Activated naive CD8-positive, alpha-beta T cell treated with anti-CD3 and anti-CD28 coated beads, Interleukin-2, amount 10 ng/mL, durations not matched to agents 7 days and 5 days (primary cell): ENCODE measurements around the gene CCDC134. TPM values are rescaled to one million over a fixed set of nuclear protein-coding genes. Genes with fewer than 3 reads are reported as not detected.

Experiments
- ATAC-seq: fragments of 150-1000 bp; cut with Tn5 transposase; one replicate; pipeline ENCODE4 v1.10.0; 2021; ENCODE audit warnings: low read depth, moderate library complexity
- POLR2A ChIA-PET: fragments of 350-600 bp; sonication (Branson Sonifier 250); formaldehyde crosslinking; loops from one replicate; lab custom pipeline; 2021; ENCODE audit warnings: antibody characterized with exemption; lab: Charles Lee
- DNase-seq: peaks from one replicate; pipeline ENCODE4 v3.0.0; 2021
- H3K27ac Mint-ChIP-seq: one replicate; pipeline ENCODE4 v1.8.0; 2022; ENCODE audit warnings: mild to moderate bottlenecking, mixed read lengths
- H3K27me3 Mint-ChIP-seq: one replicate; pipeline ENCODE4 v1.8.0; 2022; ENCODE audit warnings: mild to moderate bottlenecking, moderate library complexity, mixed read lengths
- H3K36me3 Mint-ChIP-seq: one replicate; pipeline ENCODE4 v1.8.0; 2021; ENCODE audit warnings: mild to moderate bottlenecking, mixed read lengths
- H3K4me1 Mint-ChIP-seq: one replicate; pipeline ENCODE4 v1.8.0; 2021; ENCODE audit warnings: mixed read lengths
- H3K4me3 Mint-ChIP-seq: one replicate; pipeline ENCODE4 v1.8.0; 2022; ENCODE audit warnings: mild to moderate bottlenecking, moderate library complexity, mixed read lengths
- H3K9me3 Mint-ChIP-seq: one replicate; pipeline ENCODE4 v1.8.0; 2021; ENCODE audit warnings: mixed read lengths
- total RNA-seq, 2 experiments: library from RNA; stranded (reverse); gene quantifications; one replicate each; pipeline ENCODE4 v1.2.3, GENCODE V29; 2021

Gene CCDC134
- total RNA-seq, 2 experiments from 2014 or later: 28.2 to 29.2 TPM

DNA sequence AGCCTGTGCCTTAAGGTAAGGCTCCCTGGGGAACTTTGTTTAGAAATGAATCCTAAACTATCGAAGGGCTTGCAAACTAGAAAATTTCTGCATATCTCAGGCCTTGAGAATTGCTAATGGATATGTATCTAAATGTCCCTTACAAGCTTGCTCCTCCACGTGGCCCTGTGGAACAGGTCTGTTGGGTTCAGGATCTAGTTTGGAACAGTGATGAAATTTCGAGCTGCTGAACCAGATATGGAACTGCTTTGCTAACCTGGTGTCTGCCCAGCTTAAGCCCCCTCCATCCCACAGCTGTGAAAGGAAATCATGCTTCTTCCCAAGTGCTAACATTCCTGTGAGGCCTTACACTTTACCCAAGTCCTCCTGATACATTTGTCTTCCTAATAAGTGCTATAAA lies 44.0 kb downstream of the CCDC134 start:
- POLR2A ChIA-PET: interaction anchor here (0.7 to 1.1 kb wide), 3 partner anchors 10 to 319 kb away, joined by 3 to 4 read pairs (median 3); no protein-coding TSS in a partner anchor
- ATAC-seq (no peak), DNase-seq (no peak)
- peaks cover 27% of the 10 kb centered on the region for H3K4me1 Mint-ChIP-seq
- no peak overlapping the region for H3K4me3 Mint-ChIP-seq
- no peak overlapping the region for H3K27ac Mint-ChIP-seq
- no peaks in the 10 kb centered on the region for H3K27me3 Mint-ChIP-seq
- H3K9me3 Mint-ChIP-seq: no peaks in the 10 kb centered on the region
- peaks cover 13% of the 10 kb centered on the region for H3K36me3 Mint-ChIP-seq

DNA sequence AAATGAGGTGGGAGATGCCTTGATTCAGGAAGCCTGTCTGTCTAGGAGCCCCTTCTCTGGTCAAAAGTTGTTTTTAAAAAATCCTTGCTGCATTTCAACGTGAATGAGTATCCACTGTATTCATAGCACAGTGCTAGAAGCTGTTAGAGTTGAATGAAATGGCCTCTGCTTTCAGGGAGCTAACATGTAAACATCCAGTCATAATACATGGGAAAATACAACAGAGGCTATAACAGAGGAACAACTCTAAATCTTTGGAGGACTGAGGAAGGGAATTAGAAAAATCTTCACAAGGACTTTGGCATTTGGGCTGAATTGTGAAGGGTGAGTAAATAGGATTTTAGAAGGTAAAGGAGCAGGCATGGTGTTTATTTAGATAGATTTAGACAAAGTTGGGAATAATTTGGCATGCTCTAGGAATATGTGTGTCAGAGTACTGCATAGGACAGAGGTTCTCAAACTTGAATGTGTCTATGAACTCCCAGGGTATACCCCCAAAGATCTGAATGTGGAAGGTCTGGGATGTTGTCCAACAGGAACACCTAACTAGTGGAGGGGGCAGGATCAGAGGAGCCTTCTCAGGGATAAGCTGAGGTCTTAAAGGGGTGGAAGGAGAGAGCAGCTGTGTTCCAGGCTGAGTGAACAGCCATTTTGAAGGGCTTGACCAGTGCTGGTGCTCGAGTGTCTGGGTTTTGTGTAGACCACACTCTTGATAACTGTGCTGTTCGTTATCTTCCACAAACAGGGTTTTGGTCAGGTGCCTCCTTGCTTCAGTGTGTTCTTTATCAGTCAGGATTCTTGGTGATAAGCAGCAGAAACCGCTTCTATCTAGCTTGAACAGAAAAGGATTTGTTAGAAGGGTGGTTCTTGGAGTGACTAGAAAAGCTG lies 45.1 kb downstream of the CCDC134 start:
- Mint-ChIP-seq H3K27me3 (no peaks in the 10 kb centered on the region), H3K4me1 (peaks cover 25% of the 10 kb centered on the region), H3K9me3 (no peaks in the 10 kb centered on the region), H3K4me3 (no peak overlapping the region), H3K36me3 (peaks cover 8% of the 10 kb centered on the region), H3K27ac (no peak overlapping the region)
- no peak for DNase-seq
- POLR2A ChIA-PET: interaction anchor here (0.8 kb wide), 1 partner anchor 137 kb away, joined by 3 read pairs; no protein-coding TSS in a partner anchor
- no peak for ATAC-seq

DNA sequence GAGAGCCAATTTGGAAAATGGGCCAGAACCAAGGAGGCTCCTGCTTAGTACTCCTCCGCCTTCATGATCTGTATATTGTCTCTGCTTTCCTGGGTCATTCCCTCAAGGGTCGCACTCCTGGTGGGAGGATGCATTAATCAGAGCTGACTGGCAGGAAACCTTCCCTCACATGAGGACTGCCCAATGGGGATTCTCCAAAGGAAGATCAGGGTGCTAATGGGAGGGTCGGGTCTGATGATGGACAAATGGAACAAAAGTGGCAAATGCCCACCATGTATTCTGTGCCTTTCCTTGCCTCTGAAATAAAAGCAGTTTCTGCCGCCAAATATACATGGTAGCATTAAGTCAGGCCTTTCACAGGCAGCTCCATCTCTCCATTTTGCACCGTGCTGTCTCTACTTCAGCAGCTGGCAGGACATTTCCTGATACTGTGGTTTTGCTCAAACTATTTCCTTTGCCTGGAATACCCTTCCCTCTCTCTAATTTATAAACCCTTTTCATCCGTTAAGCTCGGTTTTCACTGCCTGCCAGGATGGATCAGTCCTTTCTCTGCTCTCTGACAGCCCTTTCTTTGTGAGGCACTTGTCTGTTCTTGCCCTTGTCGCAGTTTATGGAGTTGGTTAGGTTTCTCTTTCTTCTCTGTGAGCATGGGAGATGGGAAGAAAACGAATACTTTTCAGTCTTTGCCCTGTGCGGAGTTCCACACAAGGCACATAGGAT lies 45.9 kb downstream of the CCDC134 start:
- H3K4me3 Mint-ChIP-seq: no peak overlapping the region
- H3K4me1 Mint-ChIP-seq: peaks cover 24% of the 10 kb centered on the region
- POLR2A ChIA-PET: no interaction called here
- ATAC-seq: no peak
- peaks cover 8% of the 10 kb centered on the region for H3K36me3 Mint-ChIP-seq
- DNase-seq: no peak
- H3K27me3 Mint-ChIP-seq: no peaks in the 10 kb centered on the region
- H3K9me3 Mint-ChIP-seq: no peaks in the 10 kb centered on the region
- H3K27ac Mint-ChIP-seq: no peak overlapping the region

DNA sequence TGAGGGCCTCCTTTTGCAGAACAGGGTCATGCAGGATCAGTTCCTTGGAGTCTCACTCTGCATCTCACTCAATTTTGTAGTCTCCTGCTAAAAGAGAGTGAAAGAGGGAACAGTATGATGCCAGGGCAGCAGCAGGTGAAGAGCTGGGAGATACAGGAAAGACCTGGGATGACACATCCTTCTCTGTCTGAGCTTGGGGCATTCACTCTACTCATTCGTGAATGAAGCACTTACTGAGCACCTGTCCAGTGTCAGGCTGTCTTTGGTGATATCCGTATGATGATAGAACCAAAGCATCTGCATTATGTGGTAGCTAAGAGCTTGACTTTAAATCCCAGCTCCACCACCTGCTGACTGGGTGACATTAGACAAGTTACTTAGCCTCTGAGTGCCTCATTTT lies 46.8 kb downstream of the CCDC134 start:
- H3K27me3 Mint-ChIP-seq: no peaks in the 10 kb centered on the region
- peaks cover 9% of the 10 kb centered on the region for H3K36me3 Mint-ChIP-seq
- H3K27ac Mint-ChIP-seq: no peak overlapping the region
- DNase-seq: no peak
- ATAC-seq: no peak
- H3K9me3 Mint-ChIP-seq: no peaks in the 10 kb centered on the region
- POLR2A ChIA-PET: interaction anchor here (1.0 kb wide), 1 partner anchor 14 kb away, joined by 5 read pairs; the partner anchor contains the start of gene SREBF2
- peaks cover 21% of the 10 kb centered on the region for H3K4me1 Mint-ChIP-seq
- H3K4me3 Mint-ChIP-seq: no peak overlapping the region

DNA sequence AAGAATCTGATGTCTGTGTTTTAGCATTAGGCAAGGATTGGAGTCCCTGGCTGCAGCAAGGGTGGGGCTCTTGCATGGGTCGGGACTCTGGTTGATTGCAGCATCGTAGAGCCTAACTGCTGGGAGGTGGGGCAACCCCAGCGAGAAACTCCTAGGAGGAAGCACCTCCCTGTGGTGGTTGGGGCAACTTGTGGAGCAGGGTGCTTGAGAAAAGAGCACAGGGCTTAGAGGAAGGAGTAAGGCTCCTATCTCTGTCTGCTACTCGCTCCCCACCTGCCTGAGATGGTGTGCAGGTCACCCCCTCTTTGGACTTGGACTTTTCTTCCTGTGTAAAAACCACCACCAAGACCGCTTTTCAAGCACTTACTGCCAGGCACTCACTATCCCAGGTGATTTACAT lies 48.0 kb downstream of the CCDC134 start:
- Mint-ChIP-seq H3K27me3 (no peaks in the 10 kb centered on the region), H3K4me1 (peaks cover 23% of the 10 kb centered on the region), H3K9me3 (no peaks in the 10 kb centered on the region), H3K36me3 (peaks cover 9% of the 10 kb centered on the region), H3K4me3 (no peak overlapping the region), H3K27ac (no peak overlapping the region)
- ATAC-seq (no peak), DNase-seq (no peak)
- POLR2A ChIA-PET: no interaction called here

DNA sequence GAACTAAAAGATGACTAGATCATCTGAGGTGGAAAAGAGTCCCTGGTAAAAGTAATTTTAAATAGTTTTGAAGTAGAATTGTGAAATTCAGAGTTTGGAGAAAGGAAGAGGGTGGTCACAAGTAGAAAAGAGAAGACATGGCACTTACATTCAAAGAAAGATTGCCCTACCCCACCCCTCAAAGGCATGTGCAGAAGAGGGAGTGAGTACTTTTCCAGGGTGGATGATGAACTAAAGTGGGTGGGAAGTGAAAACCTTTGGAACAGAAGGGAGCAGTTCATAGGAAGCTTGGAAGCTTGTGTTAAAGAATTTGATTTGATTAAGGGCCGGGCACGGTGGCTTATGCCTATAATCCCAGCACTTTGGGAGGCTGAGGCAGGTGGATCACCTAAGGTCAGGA lies 56.0 kb downstream of the CCDC134 start:
- no peaks in the 10 kb centered on the region for H3K9me3 Mint-ChIP-seq
- H3K4me3 Mint-ChIP-seq: no peak overlapping the region
- H3K4me1 Mint-ChIP-seq: peaks cover 37% of the 10 kb centered on the region
- ATAC-seq: no peak
- no peak overlapping the region for H3K27ac Mint-ChIP-seq
- peaks cover 4% of the 10 kb centered on the region for H3K36me3 Mint-ChIP-seq
- DNase-seq: no peak
- no peaks in the 10 kb centered on the region for H3K27me3 Mint-ChIP-seq
- POLR2A ChIA-PET: no interaction called here

DNA sequence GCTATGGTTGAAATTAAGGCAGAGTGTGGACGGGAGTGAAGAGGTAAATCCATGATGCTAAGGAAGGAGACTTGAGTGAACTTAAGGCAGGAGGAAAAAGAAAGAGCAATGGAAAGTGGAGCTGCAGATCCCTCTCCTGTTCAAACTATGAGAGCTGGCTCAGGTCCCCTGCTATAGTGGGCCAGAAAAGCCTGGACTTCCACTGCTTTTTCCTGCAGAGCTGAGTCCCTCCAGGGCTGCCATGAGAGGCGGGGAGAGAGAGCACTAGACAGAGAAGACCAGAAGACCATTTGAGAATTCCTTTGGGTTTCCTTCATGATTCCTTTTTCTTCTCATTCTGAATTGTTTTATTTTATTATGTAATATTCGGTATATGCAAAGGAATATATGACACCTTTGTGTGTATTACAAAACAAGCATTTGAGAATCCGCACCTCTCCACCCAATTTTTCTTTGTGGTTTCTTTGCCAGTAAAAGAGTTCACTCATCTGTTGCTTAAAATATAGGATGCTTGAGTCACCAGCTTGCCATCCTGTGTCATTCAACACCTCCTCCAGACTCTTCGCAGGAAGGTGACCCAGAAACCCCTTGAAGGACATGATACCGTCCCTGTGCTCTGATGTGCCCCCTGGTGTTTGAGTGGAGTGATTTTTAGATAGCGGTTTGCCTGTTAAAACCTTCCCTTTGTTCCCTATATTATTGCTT lies 56.8 kb downstream of the CCDC134 start:
- Mint-ChIP-seq H3K4me3 (peak overlapping the region; percentile 2), H3K27me3 (no peaks in the 10 kb centered on the region), H3K9me3 (no peaks in the 10 kb centered on the region), H3K27ac (no peak overlapping the region), H3K4me1 (peaks cover 37% of the 10 kb centered on the region), H3K36me3 (peaks cover 4% of the 10 kb centered on the region)
- DNase-seq: peak; percentile 44
- peak; percentile 69 for ATAC-seq
- POLR2A ChIA-PET: interaction anchor here (1.0 kb wide), 1 partner anchor 76 kb away, joined by 3 read pairs; no protein-coding TSS in a partner anchor

DNA sequence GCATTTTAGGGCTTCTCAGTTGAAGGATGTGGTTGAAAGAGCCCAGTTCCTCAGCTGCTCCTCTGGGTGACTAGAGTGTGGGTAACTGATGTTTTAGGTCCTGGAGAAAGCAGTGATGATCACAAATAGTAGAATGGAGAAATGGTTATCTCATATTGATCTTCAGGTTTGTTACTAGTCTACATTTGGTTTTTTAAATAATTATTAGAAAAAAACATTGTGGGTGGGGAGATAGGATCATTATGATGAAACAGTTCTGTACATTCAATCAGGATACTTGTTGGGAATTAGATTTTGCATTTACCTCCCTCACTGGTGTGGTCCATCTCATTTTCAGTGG lies 57.4 kb downstream of the CCDC134 start:
- Mint-ChIP-seq H3K9me3 (no peaks in the 10 kb centered on the region), H3K36me3 (peaks cover 2% of the 10 kb centered on the region), H3K27me3 (no peaks in the 10 kb centered on the region), H3K4me1 (peaks cover 40% of the 10 kb centered on the region), H3K27ac (no peak overlapping the region), H3K4me3 (no peak overlapping the region)
- ATAC-seq: no peak
- POLR2A ChIA-PET: interaction anchor here (1.0 kb wide), 1 partner anchor 77 kb away, joined by 3 read pairs; no protein-coding TSS in a partner anchor
- no peak for DNase-seq

DNA sequence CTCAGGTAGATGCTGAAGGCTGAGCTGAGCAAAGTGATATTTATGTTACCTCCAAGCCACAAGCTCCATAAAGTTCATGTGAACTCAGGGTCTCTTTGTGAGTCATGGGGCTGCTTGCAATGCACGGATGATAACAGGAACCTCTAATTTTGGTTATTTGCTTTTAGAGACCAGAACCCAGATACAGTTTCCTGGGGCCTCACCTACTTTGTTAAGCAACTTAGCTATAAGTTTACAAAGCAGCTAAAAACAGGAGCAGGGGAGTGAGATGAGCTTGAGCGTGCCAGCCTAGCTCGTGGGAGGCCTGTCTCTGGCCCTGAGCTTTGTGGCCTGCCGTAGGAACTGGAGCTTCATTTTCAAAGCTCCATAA lies 61.7 kb downstream of the CCDC134 start:
- H3K4me3 Mint-ChIP-seq: peak overlapping the region; percentile 42
- H3K27me3 Mint-ChIP-seq: no peaks in the 10 kb centered on the region
- ATAC-seq (peak; percentile 51), DNase-seq (no peak)
- no peaks in the 10 kb centered on the region for H3K9me3 Mint-ChIP-seq
- peaks cover 37% of the 10 kb centered on the region for H3K4me1 Mint-ChIP-seq
- POLR2A ChIA-PET: interaction anchor here (0.6 to 2.0 kb wide), 10 partner anchors 10 to 195 kb away, joined by 3 to 13 read pairs (median 3); partner anchors contain the start of genes CCDC134 and SREBF2
- H3K36me3 Mint-ChIP-seq: peaks cover 10% of the 10 kb centered on the region
- H3K27ac Mint-ChIP-seq: no peak overlapping the region

DNA sequence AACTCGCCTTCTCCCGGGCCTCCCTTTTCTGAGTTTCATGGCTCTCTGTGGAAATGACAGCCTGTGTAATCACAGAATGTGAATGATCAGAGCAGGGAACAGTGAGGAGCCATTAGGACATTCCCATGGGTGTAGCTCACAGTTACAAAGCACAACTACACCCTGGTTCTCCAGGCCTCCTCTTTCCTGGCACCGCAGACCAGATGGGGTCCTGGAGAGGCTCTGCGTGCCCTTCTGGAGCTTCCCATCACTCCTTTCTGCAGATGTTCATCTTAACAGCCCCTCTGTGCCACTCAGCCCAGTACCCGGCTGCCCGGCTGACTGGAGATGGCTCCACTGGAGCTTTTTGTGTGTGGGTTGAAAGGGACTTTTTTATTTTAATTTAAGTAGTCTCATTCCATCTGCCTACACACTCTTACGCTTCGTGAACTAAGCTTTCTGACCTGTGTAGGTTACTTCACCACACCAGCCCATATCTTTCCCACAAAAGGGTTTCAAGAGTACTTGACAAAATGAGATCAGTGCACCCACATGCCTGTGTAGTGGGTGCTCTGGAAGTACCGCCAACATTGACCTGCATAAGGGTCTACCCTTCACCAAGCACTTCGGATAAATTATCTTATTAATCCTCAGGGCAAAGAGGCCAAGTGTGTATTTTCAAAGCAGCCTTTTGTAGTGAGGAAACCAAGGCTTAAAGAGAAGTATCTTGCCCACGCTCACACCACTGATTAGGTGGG lies 62.2 kb downstream of the CCDC134 start:
- ATAC-seq: peak; percentile 35
- Mint-ChIP-seq H3K36me3 (peaks cover 10% of the 10 kb centered on the region), H3K27ac (no peak overlapping the region), H3K4me3 (peak overlapping the region; percentile 42), H3K4me1 (peaks cover 34% of the 10 kb centered on the region), H3K27me3 (no peaks in the 10 kb centered on the region), H3K9me3 (no peaks in the 10 kb centered on the region)
- DNase-seq: peak; percentile 33
- POLR2A ChIA-PET: interaction anchor here (0.6 to 2.0 kb wide), 10 partner anchors 10 to 196 kb away, joined by 3 to 13 read pairs (median 3); partner anchors contain the start of genes CCDC134 and SREBF2

DNA sequence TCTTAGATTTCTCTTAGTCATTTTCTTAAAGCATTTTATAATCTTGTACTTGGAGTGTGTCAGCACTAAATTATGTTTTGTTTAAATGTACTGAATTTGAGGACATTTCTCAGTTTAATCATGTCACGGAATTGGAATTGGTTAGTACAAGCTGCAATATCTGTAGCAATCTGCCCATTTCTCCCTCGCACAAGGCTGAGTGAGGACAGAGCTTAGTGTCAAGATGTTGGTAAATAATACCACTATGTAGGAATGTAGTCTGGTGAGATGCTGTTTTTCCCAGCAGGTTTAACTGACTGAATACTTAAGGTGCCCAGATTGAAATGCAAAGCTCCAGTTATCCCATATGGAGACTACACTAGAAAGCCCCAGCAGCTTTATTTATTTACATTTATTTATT lies 63.0 kb downstream of the CCDC134 start:
- POLR2A ChIA-PET: interaction anchor here (2.0 kb wide), 1 partner anchor 83 kb away, joined by 13 read pairs; no protein-coding TSS in a partner anchor
- peaks cover 27% of the 10 kb centered on the region for H3K4me1 Mint-ChIP-seq
- ATAC-seq (no peak), DNase-seq (no peak)
- peaks cover 11% of the 10 kb centered on the region for H3K36me3 Mint-ChIP-seq
- H3K4me3 Mint-ChIP-seq: no peak overlapping the region
- no peak overlapping the region for H3K27ac Mint-ChIP-seq
- no peaks in the 10 kb centered on the region for H3K27me3 Mint-ChIP-seq
- no peaks in the 10 kb centered on the region for H3K9me3 Mint-ChIP-seq

DNA sequence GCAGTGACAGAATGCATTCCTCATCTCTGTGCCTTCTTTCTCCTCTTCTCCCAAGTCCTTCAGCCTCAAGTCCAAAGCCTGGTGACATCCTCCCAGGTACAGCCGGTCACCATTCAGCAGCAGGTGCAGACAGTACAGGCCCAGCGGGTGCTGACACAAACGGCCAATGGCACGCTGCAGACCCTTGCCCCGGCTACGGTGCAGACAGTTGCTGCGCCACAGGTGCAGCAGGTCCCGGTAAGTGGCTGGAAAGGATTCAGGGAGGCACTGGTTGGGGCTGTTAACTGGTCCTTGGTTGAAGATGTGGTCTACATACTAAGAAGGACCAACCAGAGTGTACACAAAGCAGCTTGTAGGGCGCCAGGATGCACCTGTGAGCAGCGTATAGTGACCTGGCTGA lies 68.1 kb downstream of the CCDC134 start:
- no peak overlapping the region for H3K4me3 Mint-ChIP-seq
- peaks cover 8% of the 10 kb centered on the region for H3K4me1 Mint-ChIP-seq

More for the DNA sequence above, 68.1 kb downstream of the CCDC134 start:
- Mint-ChIP-seq H3K27ac (no peak overlapping the region), H3K36me3 (peaks cover 28% of the 10 kb centered on the region), H3K27me3 (no peaks in the 10 kb centered on the region), H3K9me3 (no peaks in the 10 kb centered on the region)
- ATAC-seq (no peak), DNase-seq (no peak)
- POLR2A ChIA-PET: no interaction called here
